ENCODE data around the gene PSIP1.
"Not testable (repeated sequence)": the region's sequence is repeated elsewhere in the genome, so short reads cannot be mapped to it uniquely, and the experiment has no call there.

Gene PSIP1

DNA sequence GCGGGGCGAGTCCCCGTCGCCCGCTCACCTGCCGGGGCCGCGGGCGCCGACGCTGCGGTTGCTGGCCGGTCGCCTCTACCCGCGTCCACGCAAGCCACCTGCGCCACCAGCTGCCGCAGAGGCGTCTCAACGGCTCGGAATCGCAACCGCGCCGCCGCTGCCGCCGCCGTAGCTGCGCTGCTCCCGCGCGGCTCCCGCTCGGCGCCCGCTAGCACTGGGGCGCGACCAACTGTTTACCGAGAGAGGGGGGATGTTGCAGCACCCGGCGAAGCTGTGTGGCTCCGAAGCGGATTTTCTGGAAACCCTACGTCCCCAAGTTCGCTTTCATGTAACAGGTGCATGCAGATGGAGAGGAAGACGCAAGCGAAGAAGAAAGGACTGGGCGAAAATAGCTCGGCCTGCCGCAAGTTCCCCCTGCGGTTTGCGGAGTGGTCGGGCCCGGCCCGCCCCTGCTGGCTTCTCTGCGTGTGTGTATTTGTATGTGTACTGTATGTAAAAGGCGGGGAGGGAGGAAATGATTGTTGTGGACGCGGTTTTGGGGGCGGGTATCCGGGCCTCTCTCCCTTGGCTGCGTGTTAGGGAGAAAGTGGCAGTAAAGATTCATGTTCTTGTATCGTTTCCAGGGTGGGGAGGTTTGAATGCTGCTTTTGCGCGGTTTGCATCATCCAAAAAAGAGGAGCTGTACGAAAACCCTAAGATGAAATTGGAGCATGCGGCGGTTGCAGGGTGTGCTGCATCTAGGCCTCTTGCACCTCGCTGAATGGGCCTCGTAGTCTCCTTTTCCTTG is at the start of gene PSIP1:
Gene PSIP1 (minus strand): TSS at position 182 of the 787 bp plus-strand sequence. CDS start 782 bp downstream, outside the sequence.
- FAIRE-seq, result no peak

- no peak for FAIRE-seq
Measured at GRCh38 chr9:15553528-15553898, 42.7 kb upstream of the PSIP1 start.

- FAIRE-seq, result peak; percentile 31
Measured at GRCh38 chr9:15552636-15553527, 42.1 kb upstream of the PSIP1 start, which contains the start of gene CCDC171. Gene CCDC171, plus strand, starts transcription at chr9:15553043. Its CDS starts 11,046 bp downstream, at chr9:15564089.

DNA sequence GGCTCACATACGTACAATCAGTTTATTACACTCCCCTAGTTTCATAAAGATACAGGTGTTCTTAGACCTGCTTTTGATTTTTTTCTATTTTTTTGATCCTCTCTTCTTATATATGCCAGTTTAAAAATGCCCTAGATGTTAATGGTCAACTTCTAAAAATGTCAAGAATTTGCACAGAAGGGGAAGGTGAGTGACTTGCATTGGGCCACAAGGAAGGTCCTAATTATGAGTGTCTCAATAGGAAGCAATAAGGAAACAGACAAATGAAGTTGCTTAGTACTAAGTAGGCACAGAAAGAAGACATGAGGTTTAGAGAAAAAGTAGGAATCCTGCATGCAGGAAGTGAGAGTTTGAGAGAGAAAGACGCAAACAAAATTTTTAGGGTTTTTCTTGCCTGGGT is 38.8 kb upstream of the PSIP1 start:
- FAIRE-seq, result no peak

DNA sequence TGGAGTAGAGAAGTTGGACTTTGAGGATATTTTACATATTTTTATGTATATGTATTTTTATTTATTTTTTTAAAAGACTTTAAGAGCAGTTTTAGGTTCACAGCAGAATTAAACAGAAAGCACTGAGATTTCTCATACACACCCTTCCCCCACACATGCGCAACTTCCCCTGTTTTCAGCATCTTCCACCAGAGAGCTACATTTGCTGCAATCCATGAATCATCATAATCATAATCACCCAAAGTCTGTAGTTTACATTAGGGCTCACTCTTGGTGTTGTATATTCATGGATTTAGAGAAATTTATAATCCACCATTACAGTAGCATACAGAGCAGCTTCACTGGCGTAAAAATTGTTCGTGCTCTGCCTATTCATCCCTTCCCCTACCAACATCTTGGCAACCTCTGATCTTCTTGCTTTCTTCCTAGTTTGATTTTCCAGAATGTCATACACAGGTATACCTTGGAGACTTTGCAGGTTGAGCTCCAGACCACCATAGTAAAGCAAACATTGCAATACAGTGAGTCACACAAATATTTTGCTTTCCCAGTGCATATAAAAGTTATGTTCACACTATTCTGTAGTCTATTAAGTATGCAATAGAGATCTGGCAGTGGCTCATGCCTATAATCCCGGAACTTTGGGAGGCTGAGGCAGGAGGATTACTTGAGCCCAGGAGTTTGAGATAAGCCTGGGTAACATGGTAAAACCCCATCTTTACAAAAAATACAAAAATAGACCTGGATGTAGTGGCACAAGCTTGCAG is 32.5 kb upstream of the PSIP1 start:
- FAIRE-seq, result no peak

DNA sequence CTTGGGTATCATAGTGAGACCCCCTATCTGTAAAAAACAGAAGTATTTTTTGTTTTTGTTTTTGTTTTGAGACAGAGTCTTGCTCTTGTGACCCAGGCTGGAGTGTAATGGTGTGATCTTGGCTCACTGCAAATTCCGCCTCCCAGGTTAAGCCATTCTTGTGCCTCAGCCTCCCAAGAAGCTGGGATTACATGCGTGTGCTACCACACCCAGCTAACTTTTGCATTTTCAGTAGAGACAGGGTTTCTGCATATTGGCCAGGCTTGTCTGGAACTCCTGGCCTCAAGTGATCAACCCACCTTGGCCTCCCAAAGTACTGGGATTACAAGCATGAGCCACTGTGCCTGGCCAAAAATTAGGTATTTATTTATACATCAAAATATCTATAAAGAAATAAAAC is 31.9 kb upstream of the PSIP1 start:
- no peak for FAIRE-seq

DNA sequence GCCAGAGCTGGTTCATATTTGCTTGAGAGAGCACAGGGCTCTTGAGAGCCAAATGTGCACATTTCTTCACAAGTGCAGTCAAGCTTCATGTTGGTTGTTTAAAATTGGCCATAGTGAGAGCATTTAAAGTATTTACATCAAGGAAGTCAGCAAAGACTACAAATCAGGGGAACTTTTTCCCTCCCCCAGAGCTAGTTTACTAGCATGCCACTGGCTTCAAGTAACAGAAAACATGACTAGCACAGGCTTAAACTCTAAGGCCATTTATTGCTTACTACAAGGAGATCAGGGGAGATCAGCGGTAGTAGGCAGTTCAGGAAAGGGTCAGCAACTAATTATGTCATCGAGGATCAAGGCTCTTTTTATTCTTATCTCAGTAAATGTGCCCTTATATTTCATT is 31.1 kb upstream of the PSIP1 start:
- no peak for FAIRE-seq

DNA sequence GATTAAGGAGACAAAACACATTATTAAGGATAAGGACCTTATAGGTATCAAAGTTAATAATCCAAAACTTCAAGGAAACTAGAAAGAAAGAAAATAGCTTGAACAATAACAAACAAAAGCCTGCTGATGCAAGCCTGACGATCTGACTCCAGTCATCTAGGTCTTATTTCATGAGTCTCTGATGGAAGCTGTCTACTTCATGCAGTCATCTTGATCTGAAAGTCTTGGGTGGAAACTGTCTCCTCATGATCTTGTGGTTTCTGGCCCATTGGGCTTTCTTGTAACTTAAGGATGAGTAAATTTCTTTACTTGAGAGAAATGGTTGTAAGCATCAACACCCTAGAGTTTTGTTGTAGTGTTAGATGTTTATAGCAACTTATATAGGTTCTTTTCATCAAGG is 20.6 kb upstream of the PSIP1 start:
- no peak for FAIRE-seq

- no peak for FAIRE-seq
Measured at GRCh38 chr9:15529566-15530324, 19.0 kb upstream of the PSIP1 start.

DNA sequence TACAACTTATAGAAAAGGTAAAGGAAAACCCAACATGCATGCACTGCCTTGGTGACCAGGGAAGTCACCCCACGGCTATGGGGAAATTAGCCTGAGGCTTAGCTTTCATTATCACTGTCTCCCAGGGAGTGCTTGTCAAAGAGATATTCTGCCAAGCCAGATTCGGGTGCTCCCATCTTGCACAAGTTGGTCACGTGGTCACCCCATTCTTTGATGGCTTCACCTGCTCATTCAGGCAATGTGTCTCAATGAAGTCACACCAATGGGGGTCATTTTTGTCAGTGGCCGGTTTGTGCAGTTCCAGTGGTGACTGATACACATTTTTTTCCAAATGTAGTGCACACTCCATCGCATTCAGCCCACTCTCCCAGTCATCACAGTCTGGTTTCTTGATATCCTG is 16.3 kb upstream of the PSIP1 start:
- not testable (repeated sequence) for FAIRE-seq

DNA sequence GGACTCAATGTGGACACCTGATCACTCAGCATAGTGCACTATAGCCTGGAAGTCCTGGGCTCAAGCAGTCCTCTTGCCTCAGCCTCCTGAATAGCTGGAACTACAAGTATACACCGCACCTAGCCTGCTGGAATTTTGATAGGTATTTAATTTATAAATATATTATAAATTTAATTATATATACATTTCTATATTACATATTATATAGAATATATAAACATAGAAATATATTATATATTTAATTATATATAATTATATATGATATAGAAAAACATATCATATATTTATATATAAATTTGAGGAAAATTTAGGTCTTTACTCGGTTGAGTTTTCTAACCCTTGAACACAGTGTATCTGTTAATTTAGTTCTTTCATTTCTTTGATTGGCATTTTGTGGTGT is 15.2 kb upstream of the PSIP1 start:
- peak; percentile 76 for FAIRE-seq

DNA sequence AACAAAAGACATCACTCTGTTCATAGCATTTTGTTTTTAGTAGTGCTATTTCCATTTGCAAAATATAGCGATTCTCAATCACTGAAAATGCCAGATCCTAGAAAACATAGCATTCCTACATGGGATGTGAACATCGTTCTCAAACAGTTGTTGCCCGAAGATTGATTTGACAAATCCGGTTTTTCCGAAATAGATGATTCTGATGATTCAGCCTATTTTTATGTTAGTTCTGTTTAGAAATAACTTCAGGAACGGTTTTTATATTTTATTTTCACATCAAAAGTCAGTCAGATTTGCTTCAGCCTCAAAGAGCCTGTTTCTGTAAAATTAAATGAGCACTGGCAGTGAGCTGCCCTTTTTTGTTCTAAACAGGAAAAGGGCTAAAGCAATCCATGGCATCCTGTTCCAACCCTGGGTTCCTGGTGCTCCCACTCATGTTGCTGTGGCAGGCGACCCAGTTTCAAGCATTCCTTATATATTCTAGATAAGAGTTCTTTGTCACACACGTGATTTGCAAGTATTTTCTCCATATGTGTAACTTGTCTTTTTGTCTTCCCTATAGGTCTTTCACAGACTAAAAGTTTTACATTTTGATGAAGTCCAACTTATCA is 14.2 kb upstream of the PSIP1 start:
- FAIRE-seq, result no peak

DNA sequence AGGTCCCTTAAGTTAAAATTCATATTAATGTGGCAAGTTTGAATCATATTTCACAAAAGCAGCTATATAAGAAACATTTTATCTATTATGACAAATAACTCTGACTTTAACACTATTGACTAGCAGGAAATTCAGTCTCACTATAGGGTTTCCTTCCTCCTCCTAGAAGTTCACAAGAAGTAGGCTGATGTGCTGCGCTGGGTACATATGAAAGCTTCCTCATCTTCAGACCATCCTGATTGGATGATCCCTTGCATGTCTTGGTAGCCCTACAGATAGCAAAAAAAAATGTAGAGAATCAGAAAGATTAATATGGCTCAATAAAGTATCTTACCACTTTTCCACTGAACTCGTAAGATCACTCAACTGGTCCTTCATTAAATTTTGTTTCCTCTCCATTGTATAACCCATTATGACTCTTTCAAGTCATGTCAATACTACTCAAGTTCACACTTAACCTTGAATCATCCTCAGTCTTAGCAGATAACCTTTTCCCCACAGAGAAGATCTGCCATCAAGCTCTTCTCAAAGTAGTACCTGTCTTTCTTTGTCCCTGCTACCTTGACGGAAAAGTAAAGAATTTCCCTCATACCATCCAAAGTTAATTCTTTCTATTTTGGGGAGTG is 11.5 kb upstream of the PSIP1 start:
- no peak for FAIRE-seq

GRCh38 chr9:15521254-15521653 is 10.5 kb upstream of the PSIP1 start:
- no peak for FAIRE-seq

- FAIRE-seq, result no peak
Measured at GRCh38 chr9:15519831-15520230, 9.1 kb upstream of the PSIP1 start.

GRCh38 chr9:15513335-15513734 is 2.6 kb upstream of the PSIP1 start:
- no peak for FAIRE-seq

- no peak for FAIRE-seq
Measured at GRCh38 chr9:15512889-15513288, 2.1 kb upstream of the PSIP1 start.

GRCh38 chr9:15512204-15512603 is 1.4 kb upstream of the PSIP1 start:
- no peak for FAIRE-seq

- FAIRE-seq, result no peak
Measured at GRCh38 chr9:15509931-15510788, 610 bp downstream of the PSIP1 start.

- no peak for FAIRE-seq
Measured at GRCh38 chr9:15505921-15506320, 4.8 kb downstream of the PSIP1 start.

Data from TTC549 (cell line).